ENCODE results near the gene HS3ST6.
"Not testable (repeated sequence)": the region's sequence is repeated elsewhere in the genome, so short reads cannot be mapped to it uniquely, and the experiment has no call there.

Gene HS3ST6

DNA sequence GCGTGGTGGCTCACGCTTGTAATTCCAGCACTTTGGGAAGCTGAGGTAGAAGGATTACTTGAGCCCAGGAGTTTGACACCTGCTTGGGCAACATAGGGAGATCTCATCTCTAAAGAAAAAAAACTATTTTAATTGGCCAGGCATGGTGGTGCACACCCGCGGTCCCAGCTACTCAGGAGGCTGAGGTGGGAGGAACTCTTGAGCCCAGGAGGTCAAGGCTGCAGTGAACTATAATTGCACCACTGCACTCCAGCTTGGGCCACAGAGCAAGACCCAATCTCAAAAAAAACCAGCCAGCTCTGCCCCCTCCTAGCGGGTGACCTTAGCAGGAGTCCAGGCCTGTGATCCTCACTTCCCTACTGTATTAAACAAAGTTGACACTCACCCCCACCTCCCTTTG is 5.9 kb upstream of the HS3ST6 start:
- no peak for DNase-seq

DNA sequence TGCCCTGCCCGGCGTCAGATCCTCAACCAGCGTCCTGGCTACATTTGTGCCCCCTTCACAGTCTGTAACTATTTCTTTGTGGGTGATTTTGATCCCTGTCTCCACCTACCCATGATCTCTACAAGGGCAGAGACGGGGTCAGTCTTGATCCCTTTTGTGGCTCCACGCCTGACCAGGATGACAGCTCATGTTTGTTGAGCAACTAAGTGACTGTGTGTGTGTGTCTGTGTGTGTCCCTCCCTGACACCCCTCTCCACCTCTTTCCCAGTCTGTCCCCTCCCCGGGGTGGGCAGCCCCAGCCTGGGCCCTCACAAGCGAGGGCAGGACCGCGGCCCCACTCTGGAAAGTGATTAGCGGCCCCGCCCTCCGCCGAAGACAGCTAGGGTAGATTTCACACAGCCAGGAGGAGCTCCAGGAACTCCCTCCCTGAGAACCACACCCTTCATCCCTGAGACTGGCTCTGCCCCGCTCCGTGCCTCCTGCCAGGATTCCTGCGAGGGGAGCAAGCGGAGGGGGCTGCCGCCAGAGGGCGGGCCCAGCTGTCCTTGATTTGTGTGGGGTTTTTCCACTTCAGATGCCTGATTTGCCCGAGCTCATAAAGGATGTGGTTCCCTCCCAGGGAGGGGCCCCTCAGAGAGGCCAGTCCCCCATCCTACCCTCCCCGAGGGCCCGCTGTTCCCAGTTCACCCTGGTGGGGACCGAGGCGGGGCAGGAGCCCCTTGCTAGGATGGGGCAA is 5.3 kb upstream of the HS3ST6 start:
- DNase-seq = no peak

DNA sequence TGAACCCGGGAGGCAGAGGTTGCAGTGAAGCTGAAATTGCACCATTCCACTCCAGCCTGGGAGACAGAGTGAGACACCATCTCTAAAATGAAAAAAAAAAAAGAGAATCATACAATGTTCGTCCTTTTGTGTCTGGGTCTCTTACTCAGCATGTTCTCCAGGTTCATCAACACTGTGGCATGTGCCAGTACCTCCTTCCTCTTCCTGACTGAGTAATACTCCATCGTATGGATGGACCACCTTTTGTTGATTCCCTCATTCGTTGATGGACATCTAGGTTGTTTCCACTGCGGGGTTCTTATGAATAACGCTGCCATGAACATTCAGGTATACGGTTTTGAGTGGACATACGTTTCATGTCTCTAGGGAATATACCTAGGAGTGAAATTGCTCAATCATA is 4.1 kb upstream of the HS3ST6 start:
- DNase-seq = no peak

DNA sequence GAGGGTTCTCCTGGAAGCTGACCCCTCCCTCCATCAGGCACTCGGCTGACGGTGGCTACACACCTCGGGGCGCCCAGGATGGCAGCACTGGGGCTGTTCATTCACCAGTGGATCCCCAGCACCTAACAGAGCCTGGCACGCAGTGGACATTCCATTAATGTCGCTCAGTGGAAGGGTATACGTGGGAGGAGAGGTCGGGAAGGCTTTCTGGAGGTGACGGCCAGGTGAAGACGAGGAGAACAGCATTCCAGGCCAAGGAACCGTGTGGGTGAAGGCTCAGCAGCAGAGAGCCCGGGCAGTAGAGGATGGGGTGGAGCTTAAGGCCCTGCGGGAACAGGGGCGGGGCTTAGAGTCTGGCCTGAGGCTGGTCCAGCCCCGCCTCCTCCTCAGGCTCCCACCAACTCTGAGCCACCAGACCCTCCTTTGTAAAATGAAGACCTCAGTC is 2.5 kb upstream of the HS3ST6 start:
- DNase-seq = no peak

DNA sequence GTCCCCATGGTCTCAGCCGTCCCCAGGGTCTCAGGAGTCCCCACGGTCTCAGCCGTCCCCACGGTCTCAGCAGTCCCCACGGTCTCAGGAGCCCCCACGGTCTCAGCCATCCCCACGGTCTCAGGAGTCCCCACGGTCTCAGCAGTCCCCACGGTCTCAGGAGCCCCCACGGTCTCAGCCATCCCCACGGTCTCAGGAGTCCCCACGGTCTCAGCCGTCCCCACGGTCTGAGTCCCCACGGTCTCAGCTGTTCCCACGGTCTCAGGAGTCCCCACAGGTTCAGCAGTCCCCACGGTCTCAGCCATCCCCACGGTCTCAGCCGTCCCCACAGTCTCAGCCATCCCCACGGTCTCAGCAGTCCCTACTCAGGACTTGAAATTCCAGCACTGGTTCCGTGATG is 1.9 kb upstream of the HS3ST6 start:
- not testable (repeated sequence) for DNase-seq

DNA sequence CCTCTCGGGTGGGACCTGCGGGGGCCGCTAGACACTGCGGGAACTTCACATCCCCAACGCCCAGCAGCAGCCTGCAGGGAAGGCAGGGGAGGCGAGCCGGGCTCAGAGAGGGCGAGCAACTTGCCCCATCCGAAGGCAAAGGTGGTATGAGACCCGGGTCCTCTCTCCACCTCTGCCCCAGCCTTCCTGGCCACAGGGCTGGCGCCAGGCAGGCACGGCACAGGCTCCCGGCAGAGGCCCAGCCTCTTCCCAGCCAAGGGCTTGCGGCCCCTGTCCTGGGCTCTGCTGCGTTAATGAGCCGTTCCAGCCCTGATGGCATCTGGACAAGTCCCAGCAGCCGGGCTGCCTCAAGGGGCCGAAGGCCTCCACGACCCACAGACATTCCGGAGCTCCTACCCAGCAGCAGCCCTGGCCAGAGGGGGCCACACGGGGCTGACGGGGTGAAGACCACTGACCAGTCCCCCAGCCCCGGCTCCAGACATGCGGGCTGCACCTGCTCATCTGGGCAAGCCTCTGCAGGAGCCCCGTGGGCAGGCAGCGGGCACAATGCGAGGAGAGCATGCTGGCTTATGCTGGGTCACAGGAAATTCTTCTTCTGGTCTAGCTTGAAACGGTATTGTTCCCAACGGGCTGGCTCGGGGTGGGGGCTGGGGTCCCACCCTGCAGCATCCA is 1.2 kb upstream of the HS3ST6 start:
- no peak for DNase-seq

DNA sequence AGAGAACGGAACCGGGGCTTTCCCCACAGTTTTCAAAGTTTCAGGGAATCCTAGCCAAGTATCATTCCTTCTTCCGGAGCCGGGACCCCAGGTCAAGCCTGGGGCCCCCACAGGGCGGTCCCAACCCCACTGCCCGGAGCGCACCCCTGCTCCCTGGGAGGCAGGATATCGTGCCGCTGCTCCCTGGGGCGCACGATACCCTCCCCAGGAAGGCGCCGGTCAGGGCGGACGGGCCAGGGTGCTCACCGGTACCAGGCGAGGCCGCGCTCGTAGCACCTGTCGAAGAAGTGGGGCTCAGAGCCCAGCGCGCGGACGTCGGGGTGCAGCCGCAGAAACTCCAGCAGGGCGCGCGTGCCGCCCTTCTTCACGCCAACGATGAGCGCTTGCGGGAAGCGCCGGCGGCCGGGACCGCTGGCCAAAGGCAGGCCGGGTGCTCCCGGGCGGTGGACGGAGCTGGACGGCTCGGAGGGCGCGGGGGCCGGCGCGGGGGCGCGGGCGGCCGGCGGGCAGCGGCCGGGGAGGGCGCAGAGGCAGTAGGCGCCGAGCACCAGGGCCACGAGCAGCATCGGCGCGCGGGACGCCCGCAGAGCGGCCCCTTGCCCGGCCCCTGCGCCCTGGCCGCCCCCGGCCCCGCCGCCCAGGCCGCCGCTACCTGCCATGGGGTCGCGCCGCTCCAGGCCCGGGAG is 407 bp downstream of the HS3ST6 start:
- DNase-seq = no peak

DNA sequence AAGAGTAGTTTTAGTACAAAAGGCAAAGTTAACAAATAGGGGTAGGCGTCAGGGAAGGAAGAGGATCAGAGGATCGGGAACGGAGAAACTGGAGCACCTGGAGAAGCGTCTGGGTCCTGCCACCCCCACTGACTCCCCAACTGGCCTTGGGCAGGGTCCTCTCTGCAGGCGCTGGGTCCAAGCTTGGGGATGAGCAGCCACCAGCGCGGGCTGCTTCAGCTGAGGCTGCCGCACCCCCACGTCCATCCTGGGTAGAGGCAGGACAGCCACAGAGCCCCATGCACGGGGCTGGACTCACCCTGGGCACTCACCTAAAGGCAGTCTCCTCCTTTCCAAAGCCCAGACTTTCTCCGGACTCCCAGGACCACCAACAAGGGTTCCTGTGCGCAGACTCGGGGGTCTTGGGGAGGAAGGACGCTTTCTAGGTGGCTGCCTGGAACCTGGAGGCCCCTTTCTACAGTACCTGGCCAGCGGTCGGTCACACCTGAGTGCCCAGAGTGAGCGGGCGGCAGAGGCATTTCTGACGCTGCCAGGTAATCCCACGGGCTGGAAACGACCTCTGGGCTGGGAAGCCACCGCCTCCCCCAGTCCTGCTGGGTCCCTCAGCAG is 1.1 kb downstream of the HS3ST6 start:
- no peak for DNase-seq

DNA sequence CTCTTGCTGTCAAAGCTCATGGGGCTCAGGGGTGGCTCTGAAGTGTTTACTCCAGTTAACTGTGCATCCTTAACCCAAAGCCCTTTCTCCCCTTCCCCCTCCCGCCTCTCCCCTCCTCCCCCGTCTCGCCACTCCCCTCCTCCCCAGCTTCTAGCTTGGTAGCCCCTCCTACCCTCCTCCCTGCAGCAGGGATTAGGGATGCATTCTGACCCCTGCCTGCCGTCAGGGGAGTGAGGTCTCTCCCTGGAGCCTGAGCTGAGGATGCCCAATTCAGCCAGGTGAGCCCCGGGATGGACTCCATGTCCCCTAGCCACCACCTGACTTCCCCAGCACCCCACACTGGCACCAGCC is 1.6 kb downstream of the HS3ST6 start:
- no peak for DNase-seq

DNA sequence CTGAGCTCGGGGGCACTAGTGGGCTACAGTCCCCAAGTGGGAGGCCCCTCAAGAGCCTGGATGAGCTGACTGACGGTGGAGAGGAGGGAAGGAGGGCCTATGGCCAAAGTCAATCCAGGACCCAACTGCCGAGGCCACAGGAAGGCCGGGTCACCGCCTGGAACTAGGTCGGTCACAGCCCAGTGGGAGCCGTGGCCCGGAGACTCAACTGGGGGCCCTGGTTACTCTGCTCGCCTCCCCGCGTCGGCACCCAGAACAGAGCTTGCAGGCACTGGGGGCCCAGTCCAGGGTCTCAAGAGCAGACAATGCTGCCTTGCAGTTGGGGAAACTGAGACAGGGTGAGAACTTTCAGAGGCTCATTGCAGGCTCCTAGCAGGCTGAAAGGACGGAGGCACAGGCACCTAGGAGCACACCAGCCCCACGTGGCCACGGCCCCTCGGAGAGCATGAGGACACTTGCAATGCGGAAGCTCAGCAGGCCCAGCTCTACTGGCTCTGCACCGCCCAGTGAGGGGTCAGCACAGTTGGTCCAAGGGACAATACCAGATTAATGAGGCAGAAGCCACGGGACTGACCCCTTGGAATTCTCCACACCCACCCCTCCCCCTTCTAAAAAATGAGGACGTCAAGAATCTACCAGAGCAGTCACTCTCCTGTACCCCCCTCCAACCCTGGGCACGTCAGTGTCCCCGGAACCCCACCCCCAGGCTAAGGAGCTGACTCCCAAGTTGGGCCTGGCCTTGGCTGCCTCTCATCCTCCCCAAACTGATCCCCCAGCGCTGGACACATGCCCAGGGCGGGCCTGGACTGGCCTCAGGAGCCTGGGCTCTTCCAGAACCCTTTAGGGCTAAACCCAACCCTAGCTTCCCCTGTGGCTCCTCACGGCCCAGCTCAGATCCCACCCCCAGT is 2.2 kb downstream of the HS3ST6 start:
- no peak for DNase-seq

DNA sequence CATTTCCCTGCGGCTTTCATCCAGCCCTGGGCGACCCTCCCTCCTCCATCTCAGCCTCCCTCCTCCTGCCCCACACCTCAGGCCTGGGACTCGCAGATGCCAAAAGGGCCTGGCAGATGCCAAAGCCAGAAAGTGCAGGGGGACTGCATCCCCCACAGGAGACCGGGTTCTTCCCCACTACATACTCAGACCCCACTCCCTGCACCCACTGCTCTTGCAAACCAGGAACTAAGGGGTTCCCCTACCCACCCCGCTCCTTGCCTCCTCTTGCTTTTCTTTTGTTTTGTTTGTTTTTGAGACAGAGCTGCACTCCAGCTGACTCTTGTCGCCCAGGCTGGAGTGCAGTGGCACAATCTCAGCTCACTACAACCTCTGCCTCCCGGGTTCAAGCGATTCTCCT is 3.2 kb downstream of the HS3ST6 start:
- DNase-seq = no peak

DNA sequence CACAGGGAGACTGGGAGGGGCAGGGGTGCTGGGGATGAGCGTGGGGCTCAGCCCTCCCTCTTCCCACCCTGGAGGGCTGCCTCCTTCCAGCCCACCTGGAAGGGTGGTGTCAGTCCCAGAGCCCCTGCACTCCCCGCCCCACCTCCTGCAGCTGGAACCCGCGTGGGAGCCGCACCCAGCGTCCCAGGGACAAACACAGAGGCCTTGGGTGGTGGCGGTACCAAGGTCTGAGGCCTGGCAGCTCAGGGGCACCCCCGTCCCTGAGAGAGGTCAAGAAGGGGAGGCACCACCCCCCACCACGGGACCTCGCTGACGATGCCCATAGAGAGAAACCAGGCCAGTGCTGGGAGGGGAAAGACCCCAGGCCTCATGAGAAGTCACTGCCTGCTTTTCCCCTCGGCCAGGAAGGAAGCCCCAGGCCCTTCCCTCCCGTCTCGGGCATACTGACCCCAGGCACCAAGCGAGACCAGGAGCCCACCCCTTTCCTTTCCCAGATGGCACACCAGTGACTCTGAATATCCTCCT is 4.1 kb downstream of the HS3ST6 start:
- no peak for DNase-seq

DNA sequence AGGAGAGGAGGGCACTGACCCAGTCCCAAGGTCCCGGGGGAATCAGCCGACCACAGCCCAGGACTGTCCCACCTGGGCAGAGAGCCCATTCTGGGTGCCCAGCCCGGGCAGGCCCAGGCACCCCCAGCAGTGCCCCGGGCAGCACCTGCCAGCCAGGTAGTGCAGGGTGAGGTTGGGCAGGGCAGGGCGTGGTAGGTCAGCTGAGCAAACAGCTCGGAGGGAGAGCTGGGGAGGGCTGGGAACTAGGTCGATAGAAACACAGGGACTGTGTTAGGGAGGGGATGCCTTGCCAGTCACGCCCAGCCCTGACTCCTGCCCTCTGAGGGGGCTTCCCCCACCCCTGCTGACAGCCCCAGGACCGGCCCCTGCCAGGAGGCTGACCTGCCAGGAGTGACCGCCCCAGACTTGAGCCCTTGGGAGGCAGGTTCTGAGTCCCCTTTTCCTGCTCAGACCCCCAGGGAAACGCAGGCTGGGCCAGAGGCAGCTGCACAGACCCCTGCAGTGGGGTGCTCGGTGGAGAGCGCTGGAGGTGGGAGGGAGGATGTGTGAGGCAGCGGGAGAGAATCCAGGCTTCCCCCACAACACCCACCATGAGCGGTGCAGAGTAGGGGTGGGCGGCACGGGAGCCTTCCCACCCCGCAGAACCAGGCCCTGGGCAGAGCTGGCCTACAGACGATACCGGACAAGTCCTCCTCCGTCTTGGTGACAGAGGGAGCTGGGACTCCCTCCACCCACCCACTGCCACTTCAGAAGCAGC is 4.7 kb downstream of the HS3ST6 start:
- no peak for DNase-seq

DNA sequence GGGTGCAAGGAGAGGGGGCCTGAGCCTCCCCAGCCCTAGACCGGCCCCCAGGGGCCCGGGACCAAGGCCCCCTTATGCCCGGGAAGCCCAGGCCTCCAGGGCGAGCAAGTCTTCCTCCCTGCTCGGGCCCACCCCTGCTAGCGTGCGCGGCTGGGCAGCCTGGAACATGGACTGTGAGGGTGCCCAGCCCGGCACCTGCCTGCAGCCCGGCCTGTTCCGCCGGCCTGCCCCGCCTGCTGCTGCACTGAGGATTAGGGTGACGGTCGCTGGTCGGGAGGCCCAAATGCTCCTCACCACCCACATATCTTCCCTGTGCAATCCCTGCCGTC is 6.0 kb downstream of the HS3ST6 start:
- no peak for DNase-seq

DNA sequence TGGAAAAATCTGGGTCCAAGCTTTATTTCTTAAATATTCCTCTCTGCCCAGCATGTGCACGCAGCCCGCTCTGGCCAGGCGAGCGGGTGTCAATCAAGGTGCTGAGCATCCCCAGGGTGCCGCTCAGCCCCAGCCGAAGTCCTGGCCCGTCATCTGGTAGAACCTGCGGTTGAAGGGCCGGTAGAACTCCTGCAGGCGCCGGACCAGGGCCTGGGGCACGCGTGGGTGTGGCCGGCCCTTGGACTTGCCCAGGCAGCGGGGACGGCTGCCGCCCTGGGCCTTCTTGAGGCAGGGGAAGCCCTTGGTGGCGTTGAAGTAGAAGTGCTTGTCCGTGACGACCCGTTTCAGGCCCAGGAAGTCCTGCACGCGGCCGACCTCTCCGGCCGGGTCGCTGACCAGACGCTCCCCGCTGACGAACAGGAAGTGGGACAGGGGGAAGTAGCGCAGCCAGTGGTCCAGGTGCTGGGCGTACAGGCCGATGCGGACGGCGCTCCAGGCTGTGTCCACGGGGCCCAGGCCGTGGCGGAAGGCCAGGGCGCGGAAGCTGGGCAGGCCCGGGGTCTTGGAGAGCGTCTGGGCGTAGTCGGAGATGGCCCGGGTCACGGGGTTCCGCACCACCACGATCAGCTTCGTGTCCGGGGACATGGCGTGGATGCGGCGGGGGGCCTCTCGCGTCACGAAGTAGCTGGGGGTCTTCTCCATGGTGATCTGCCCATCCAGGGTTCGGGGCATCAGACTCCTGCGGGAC is 6.6 kb downstream of the HS3ST6 start:
- no peak for DNase-seq

DNA sequence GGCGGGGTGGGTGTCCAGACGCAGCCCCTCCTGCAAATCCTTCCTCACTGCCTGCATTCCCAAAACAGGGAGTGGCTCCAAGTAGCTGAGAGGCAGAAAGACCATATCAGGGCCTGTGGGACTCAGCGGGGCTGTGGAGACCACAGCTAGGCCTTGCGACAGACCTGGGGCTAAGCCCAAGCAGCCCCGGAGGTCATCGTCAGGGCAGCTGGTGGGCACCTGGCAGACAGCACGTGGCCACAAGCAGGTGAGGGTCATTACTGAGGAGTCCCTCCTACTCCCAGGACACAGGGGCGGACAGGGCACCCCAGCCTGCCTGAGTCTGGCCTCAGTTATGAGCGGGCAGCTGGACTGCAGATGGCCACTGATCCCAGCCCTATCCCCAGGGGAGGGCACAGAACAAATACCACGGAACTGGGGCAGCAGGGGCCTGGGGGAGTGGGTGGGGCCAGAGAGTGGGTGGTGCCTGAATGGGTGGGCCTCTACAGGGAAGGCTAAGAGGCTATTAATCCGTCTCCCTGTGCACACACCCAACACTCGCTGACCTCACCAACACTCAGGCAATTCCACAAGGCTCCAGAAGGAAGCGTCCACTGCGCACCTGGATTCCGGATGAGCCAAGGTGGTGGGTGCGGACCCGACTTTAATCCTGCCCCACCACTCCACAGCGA is 8.5 kb downstream of the HS3ST6 start:
- DNase-seq = no peak

DNA sequence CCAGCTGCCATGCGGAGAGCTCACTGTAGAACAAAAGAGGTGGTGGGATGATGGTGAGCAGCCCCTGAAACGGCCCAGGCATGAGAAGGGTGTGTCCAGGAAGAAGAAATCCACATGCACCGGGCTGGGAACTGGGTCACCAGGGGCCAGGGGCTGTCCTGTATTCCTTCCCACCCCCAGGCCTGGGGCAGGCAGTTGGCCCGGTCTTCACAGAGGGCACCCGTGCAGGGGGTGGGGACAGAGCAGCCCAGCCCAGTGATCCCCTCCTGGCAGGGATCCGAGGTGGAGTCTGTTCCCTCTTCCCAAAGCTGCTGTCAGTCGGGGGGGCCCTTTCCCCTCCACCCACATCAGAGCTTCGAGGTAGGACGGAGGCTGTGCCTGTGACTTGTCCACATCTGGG is 9.2 kb downstream of the HS3ST6 start:
- no peak for DNase-seq

DNA sequence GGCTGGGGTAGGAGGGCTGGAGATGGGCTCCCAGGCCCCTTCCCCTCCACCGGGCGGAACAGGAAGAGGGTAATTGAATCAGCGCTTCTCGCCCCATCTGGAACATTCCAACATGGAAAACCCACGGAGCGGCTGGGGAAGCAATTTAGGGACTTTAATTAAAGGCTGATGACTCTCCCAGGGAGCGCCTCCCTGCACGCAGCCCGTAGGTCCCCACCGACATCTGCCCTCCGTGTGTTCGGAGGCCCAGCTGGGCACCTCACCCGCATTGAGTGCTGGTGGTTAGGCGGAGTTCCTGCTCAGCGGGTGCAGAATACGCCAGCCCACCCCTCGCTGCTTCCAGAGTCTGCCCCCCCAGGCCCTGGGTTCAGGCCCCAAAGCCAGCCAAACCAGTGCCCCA is 10.0 kb downstream of the HS3ST6 start:
- DNase-seq = no peak

DNA sequence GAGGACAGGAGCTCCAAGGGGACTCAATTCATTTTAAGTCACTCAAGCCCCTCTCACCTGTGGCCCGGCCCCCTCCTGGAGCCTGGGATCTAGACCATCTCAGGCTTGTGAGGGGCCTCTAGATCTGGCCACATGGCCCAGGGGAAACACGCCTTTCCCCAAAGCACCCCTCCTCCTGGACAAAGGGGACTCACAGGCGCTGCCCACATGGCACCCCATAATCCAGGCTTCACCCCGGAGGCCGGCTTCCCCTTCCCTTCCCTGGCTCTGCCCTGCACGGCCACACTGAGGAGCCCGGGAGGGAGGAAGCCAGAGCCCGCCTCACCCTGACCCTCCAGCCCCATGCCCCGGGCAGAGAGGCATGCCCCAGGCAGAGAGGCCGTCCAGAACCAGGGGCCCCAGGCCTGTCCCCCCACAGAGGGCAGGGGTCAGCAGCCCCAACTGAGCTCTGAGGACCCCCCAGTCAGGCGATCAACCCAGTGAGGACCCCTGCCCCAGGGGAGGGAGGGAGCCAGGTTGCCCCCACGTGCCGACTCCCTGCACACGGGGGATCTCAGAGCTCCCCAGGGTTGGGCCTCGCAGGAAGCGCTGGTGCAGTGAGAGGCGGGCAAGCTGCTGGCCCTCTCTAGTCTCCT is 10.9 kb downstream of the HS3ST6 start:
- DNase-seq = no peak

DNA sequence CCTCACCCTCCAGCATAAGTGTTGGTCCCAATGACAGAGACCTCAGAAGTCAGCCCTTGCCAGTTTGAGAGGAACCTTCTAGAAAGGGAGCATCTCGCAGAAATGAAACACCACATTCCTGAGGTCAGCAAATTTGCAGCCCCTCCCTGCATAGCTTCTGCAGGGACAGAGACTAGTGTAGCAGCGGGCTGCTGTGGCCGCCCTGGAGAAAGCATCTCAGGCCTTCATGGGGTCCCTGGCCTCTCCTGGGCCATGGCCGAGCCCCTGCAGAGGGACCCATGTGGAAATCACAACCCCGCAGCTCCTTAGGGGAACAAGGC is 11.4 kb downstream of the HS3ST6 start:
- DNase-seq = no peak

All from activated effector memory CD4-positive, alpha-beta T cell treated with anti-CD3 and anti-CD28 coated beads, Interleukin-2, amount 50 U/mL, for 16 hours (primary cell).